Transverse colon (tissue), 4 donors: ENCODE results near the gene IL1RAPL1.

Source experiments
- POLR2A ChIP-seq: fragments of 450-650 bp; IDR thresholded peaks from one replicate; pipeline ENCODE4 v1.6.1; 2016; ENCODE audit warnings: antibody characterized with exemption, mild to moderate bottlenecking, moderate library complexity
- POLR2AphosphoS5 ChIP-seq, 3 donors: sonication (generic); formaldehyde crosslinking; IDR thresholded peaks; one replicate each; pipeline ENCODE4 v1.6.1; 2016; ENCODE audit warnings: antibody characterized with exemption in 3 of 3
- TF ChIP-seq, protein P1 (sequence below), 5 experiments: fragments of 200-600 bp in 3 of 5; fragments of 450-650 bp in 2 of 5; sonication (generic) in 3 of 5; IDR thresholded peaks; 1 replicate in 2 of 5; 2 replicates in 3 of 5; pipeline ENCODE4 v1.5.1; 2016 to 2017; ENCODE audit warnings: antibody characterized with exemption in 5 of 5, inconsistent platforms in 3 of 5, mild to moderate bottlenecking in 2 of 5, moderate library complexity in 1 of 5

DNA sequence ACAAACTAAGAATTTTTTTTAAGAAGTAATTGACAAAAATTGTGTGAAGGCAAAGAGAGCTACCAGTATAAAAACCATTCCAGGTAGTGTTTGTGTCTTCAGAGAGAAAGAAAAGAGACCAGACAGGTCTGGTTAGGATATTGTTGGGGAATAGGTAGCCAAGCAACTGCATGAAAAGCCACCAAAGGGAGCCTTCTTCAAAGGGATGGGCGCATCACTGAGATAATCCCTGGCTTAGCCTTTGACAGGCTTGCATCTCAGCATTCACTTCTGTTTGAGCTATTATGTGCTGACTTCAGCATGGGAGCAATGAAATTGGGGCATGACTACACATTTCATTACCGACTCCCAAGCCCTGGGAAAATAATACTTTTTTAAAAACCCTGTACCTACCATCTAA lies 496.6 kb downstream of the IL1RAPL1 start:
- TF ChIP-seq POLR2AphosphoS5 (IDR thresholded peaks at IDR 0.05) (no peak), POLR2A (no peak)
- TF ChIP-seq, protein P1, sequence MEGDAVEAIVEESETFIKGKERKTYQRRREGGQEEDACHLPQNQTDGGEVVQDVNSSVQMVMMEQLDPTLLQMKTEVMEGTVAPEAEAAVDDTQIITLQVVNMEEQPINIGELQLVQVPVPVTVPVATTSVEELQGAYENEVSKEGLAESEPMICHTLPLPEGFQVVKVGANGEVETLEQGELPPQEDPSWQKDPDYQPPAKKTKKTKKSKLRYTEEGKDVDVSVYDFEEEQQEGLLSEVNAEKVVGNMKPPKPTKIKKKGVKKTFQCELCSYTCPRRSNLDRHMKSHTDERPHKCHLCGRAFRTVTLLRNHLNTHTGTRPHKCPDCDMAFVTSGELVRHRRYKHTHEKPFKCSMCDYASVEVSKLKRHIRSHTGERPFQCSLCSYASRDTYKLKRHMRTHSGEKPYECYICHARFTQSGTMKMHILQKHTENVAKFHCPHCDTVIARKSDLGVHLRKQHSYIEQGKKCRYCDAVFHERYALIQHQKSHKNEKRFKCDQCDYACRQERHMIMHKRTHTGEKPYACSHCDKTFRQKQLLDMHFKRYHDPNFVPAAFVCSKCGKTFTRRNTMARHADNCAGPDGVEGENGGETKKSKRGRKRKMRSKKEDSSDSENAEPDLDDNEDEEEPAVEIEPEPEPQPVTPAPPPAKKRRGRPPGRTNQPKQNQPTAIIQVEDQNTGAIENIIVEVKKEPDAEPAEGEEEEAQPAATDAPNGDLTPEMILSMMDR (IDR thresholded peaks at IDR 0.05), result no peak
